Transverse colon (tissue), 4 donors: ENCODE data around the gene ACP2. TPM values are rescaled to one million over a fixed set of nuclear protein-coding genes. Genes with fewer than 3 reads are reported as not detected.

Source experiments
- DNase-seq: peaks from one replicate; pipeline ENCODE4 v3.0.0-alpha.2; 2019
- H3K27ac ChIP-seq, 4 donors: fragments of 200-600 bp; sonication (generic); 2 replicates each; pipeline ENCODE4 v1.5.1; 2016 to 2018; ENCODE audit warnings: inconsistent platforms in 4 of 4
- H3K27me3 ChIP-seq: fragments of 200-600 bp; sonication (generic); 2 replicates; pipeline ENCODE4 v1.5.1; 2017; ENCODE audit warnings: inconsistent platforms
- H3K36me3 ChIP-seq, 4 donors: fragments of 200-600 bp; sonication (generic); 2 replicates each; pipeline ENCODE4 v1.5.1; 2017 to 2019; ENCODE audit warnings: inconsistent platforms in 4 of 4
- H3K4me1 ChIP-seq, 4 donors: fragments of 200-600 bp; sonication (generic); 2 replicates each; pipeline ENCODE4 v1.5.1; 2017 to 2020; ENCODE audit warnings: inconsistent platforms in 4 of 4
- H3K4me3 ChIP-seq, 4 donors: fragments of 200-600 bp; sonication (generic); 1 replicate in 1 of 4; 2 replicates in 3 of 4; pipeline versions ENCODE4 v1.5.1 to v1.6.1; 2017 to 2019; ENCODE audit warnings: inconsistent platforms in 4 of 4
- H3K9me3 ChIP-seq, 2 donors: fragments of 200-600 bp; sonication (generic); 2 replicates each; pipeline ENCODE4 v1.5.1; 2017 to 2019; ENCODE audit warnings: inconsistent platforms in 2 of 2
- CTCF ChIP-seq, 5 experiments: fragments of 200-600 bp in 3 of 5; fragments of 450-650 bp in 2 of 5; sonication (generic) in 3 of 5; IDR thresholded peaks; 1 replicate in 2 of 5; 2 replicates in 3 of 5; pipeline ENCODE4 v1.5.1; 2016 to 2017; ENCODE audit warnings: antibody characterized with exemption in 5 of 5, inconsistent platforms in 3 of 5, mild to moderate bottlenecking in 2 of 5, moderate library complexity in 1 of 5
- EP300 ChIP-seq: sonication (generic); formaldehyde crosslinking; IDR thresholded peaks from one replicate; pipeline ENCODE4 v1.6.1; 2017; ENCODE audit warnings: antibody characterized with exemption, low read depth
- POLR2A ChIP-seq: fragments of 450-650 bp; IDR thresholded peaks from one replicate; pipeline ENCODE4 v1.6.1; 2016; ENCODE audit warnings: antibody characterized with exemption, mild to moderate bottlenecking, moderate library complexity
- POLR2AphosphoS5 ChIP-seq, 3 donors: sonication (generic); formaldehyde crosslinking; IDR thresholded peaks; one replicate each; pipeline ENCODE4 v1.6.1; 2016; ENCODE audit warnings: antibody characterized with exemption in 3 of 3
- WGBS, 2 donors: methylation state at CpG; one replicate each; pipeline ENCODE4 v1.1.5; 2018; ENCODE audit warnings: low coverage in 1 of 2; 5-methylcytosine and 5-hydroxymethylcytosine counted together
- in situ Hi-C, 4 donors: fragments of 200-750 bp; cut with MboI; loops; one replicate each; pipeline versions ENCODE4 v1.15.0 to v1.15.1; 2017; ENCODE audit warnings: low sequenced_read_pairs in 3 of 4, low pct_ligation_motif_present in 1 of 4, low pct_unique_long_range_greater_than_20kb in 1 of 4
- intact Hi-C: fragments of 100-400 bp; cut with DNase I; formaldehyde crosslinking; loops from one replicate; pipeline ENCODE4 v1.15.1; 2023; ENCODE audit warnings: low total_unique reads
- total RNA-seq, 4 donors: library from RNA; depleted of rRNA; stranded (reverse); fragments of >200 nt; gene quantifications; one replicate each; pipeline ENCODE4 v1.1.0, GENCODE V29; 2016

The ACP2 gene
- total RNA-seq, 4 donors from 2014 or later: 66.3 to 120 (median 88.9) TPM

GRCh38 chr11:47245611-47246357 lies 2.8 kb downstream of the ACP2 start:
- WGBS, 2 donors: 81 to 82% methylated on average over 4 to 11 of the region's 11 CpGs
- TF ChIP-seq EP300: no peak
- TF ChIP-seq POLR2A: no peak
- TF ChIP-seq POLR2AphosphoS5 (IDR thresholded peaks at IDR 0.05): no peak
- no peak for TF ChIP-seq CTCF (IDR thresholded peaks at IDR 0.05)
- peaks cover 12 to 25% (median 17%) of the 10 kb centered on the region in 4 donors for H3K4me1 ChIP-seq
- no peak for DNase-seq
- H3K27me3 ChIP-seq: no peaks in the 10 kb centered on the region
- peak overlapping the region in 1 of 4 donors; percentile 32 for H3K27ac ChIP-seq
- in situ Hi-C loops (no loop called here), intact Hi-C loops (no loop called here)
- no peaks in the 10 kb centered on the region for H3K9me3 ChIP-seq
- H3K36me3 ChIP-seq: peaks cover 0 to 37% (median 16%) of the 10 kb centered on the region in 4 donors
- H3K4me3 ChIP-seq: no peak overlapping the region

- intact Hi-C loops: no loop called here
- TF ChIP-seq POLR2A (no peak), EP300 (no peak), CTCF (IDR thresholded peaks at IDR 0.05) (no peak), POLR2AphosphoS5 (IDR thresholded peaks at IDR 0.05) (no peak)
- H3K4me1 ChIP-seq: peaks cover 12 to 20% (median 16%) of the 10 kb centered on the region in 4 donors
- 85 to 91% methylated on average over 3 to 23 of the region's 23 CpGs for WGBS, 2 donors
- no peak overlapping the region for H3K4me3 ChIP-seq
- H3K27ac ChIP-seq: peak overlapping the region; percentile 16 to 44 (median 26)
- in situ Hi-C loops: no loop called here
- H3K36me3 ChIP-seq: peaks cover 0 to 46% (median 16%) of the 10 kb centered on the region in 4 donors
- H3K27me3 ChIP-seq: no peaks in the 10 kb centered on the region
- H3K9me3 ChIP-seq: no peaks in the 10 kb centered on the region
- peak; percentile 29 for DNase-seq
These were observed 3.9 kb downstream of the ACP2 start for GRCh38 chr11:47244448-47245350.

- H3K9me3 ChIP-seq: no peaks in the 10 kb centered on the region
- no peaks in the 10 kb centered on the region for H3K27me3 ChIP-seq
- peaks cover 0 to 46% (median 19%) of the 10 kb centered on the region in 4 donors for H3K36me3 ChIP-seq
- DNase-seq: no peak
- intact Hi-C loops: no loop called here
- WGBS, 2 donors: 69% methylated on average over 4 of the region's 4 CpGs; no CpG with 5 or more reads in 1 of the 2 donors
- peaks cover 9 to 15% (median 13%) of the 10 kb centered on the region in 4 donors for H3K4me1 ChIP-seq
- in situ Hi-C loops: no loop called here
- TF ChIP-seq POLR2A: no peak
- TF ChIP-seq POLR2AphosphoS5 (IDR thresholded peaks at IDR 0.05): no peak
- TF ChIP-seq CTCF (IDR thresholded peaks at IDR 0.05): no peak
- no peak for TF ChIP-seq EP300
- H3K4me3 ChIP-seq: no peak overlapping the region
- H3K27ac ChIP-seq: peak overlapping the region in 3 of 4 donors; percentile 16 to 44 (median 31)
These were observed 5.2 kb downstream of the ACP2 start for GRCh38 chr11:47243454-47243853.

GRCh38 chr11:47242596-47243192 lies 5.9 kb downstream of the ACP2 start:
- intact Hi-C loops: no loop called here
- no peaks in the 10 kb centered on the region for H3K9me3 ChIP-seq
- no peak for DNase-seq
- TF ChIP-seq CTCF (IDR thresholded peaks at IDR 0.05) (no peak), POLR2AphosphoS5 (IDR thresholded peaks at IDR 0.05) (no peak), EP300 (no peak), POLR2A (no peak)
- H3K4me1 ChIP-seq: peaks cover 4 to 9% (median 8%) of the 10 kb centered on the region in 4 donors
- in situ Hi-C loops: no loop called here
- H3K4me3 ChIP-seq: no peak overlapping the region
- H3K36me3 ChIP-seq: peaks cover 0 to 46% (median 19%) of the 10 kb centered on the region in 4 donors
- 87% methylated on average over 18 of the region's 21 CpGs; no CpG with 5 or more reads in 1 of the 2 donors for WGBS, 2 donors
- H3K27ac ChIP-seq: peak overlapping the region in 2 of 4 donors; percentile 31 to 38
- no peaks in the 10 kb centered on the region for H3K27me3 ChIP-seq
